GM10248 (cell line): ENCODE measurements around the gene NGFR.

Experiments
- CTCF ChIA-PET: fragments of 300-600 bp; sonication (Branson Sonifier 250); formaldehyde crosslinking; extraction: SDS; loops from one replicate; lab custom pipeline; 2021; ENCODE audit warnings: antibody characterized with exemption; lab: Yijun Ruan, JAX
- POLR2A ChIA-PET: fragments of 350-650 bp; sonication (Branson Sonifier 250); formaldehyde crosslinking; extraction: SDS; loops from one replicate; lab custom pipeline; 2020; ENCODE audit warnings: antibody characterized with exemption; lab: Yijun Ruan, JAX
- DNase-seq: peaks from one replicate; pipeline ENCODE4 v3.0.0; 2012; ENCODE audit errors: extremely low spot score
- CTCF ChIP-seq: IDR thresholded peaks from 2 replicates; pipeline ENCODE4 v1.5.1; 2012; ENCODE audit warnings: mild to moderate bottlenecking, low read depth; ENCODE audit errors: extremely low read depth, missing control alignments, control extremely low read depth

Gene NGFR

GRCh38 chr17:49494986-49495841 lies at the start of gene NGFR:
NGFR (plus strand) TSS chr17:49495293; CDS start chr17:49495418, 125 bp downstream.
- CTCF ChIA-PET: interaction anchor here (1.0 to 11.0 kb wide), 8 partner anchors 16 to 62 kb away, joined by 3 to 95 read pairs (median 5); no protein-coding TSS in a partner anchor
- POLR2A ChIA-PET: no interaction called here
- peak; percentile 87 for DNase-seq
- peak; percentile 36 for TF ChIP-seq CTCF

- no peak for DNase-seq
- no peak for TF ChIP-seq CTCF
- POLR2A ChIA-PET: no interaction called here
- CTCF ChIA-PET: interaction anchor here (1.2 to 2.7 kb wide), 3 partner anchors 10 to 37 kb away, joined by 3 to 11 read pairs (median 6); no protein-coding TSS in a partner anchor
Observed at GRCh38 chr17:49445591-49445990, 49.5 kb upstream of the NGFR start.

GRCh38 chr17:49447628-49448302 lies 47.3 kb upstream of the NGFR start:
- ChIA-PET POLR2A (no interaction called here), CTCF (interaction anchor here (2.7 kb wide), 1 partner anchor 12 kb away, joined by 11 read pairs; no protein-coding TSS in a partner anchor)
- DNase-seq: no peak

GRCh38 chr17:49450181-49450580 lies 44.9 kb upstream of the NGFR start:
- TF ChIP-seq CTCF: no peak
- DNase-seq: no peak
- CTCF ChIA-PET: interaction anchor here (0.9 kb wide), 1 partner anchor 21 kb away, joined by 3 read pairs; no protein-coding TSS in a partner anchor
- POLR2A ChIA-PET: no interaction called here

More at GRCh38 chr17:49447628-49448302, 47.3 kb upstream of the NGFR start:
- no peak for TF ChIP-seq CTCF

- CTCF ChIA-PET: interaction anchor here (0.9 kb wide), 1 partner anchor 21 kb away, joined by 3 read pairs; no protein-coding TSS in a partner anchor
- POLR2A ChIA-PET: no interaction called here
- DNase-seq: no peak
Observed at GRCh38 chr17:49450735-49451134, 44.4 kb upstream of the NGFR start.

More at GRCh38 chr17:49450735-49451134, 44.4 kb upstream of the NGFR start:
- TF ChIP-seq CTCF: no peak
